ENCODE measurements around the gene EIF3I. TPM values are rescaled to one million over a fixed set of nuclear protein-coding genes. Genes with fewer than 3 reads are reported as not detected.

EIF3I gene
- polyA plus RNA-seq, 3 donors = 126 to 162 (median 151) TPM

DNA sequence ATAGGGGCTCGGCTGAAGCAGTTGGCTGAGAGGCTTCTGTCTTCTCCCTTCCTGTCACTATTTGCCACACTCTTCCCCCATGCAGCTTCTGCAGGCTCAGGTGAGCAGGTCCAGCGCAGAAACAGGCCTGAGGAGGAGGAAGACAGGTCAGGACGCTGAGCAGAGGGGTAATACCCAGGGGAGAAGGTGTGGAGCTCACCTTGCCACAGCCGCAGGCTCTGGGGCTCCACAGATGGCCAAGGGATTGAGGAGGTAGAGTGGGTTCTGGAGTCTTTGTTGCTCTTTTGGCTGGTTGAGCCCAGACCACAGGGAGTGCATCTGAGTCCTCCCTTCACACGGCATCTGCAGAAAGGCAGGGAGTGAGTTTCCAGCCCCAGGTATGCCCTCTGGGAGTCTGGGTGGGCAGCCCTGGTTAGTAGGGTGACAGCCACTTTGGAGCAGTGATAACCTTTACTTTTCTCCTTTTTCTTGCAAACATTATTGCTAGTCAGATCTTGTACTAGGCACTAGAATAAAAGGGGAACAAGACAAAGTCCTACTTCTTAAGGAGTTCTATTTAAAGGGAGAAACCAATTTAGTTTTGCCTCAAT lies 9.7 kb downstream of the EIF3I start:
- H4K20me1 ChIP-seq (ENCODE audit: insufficient read depth, low read length) = no peaks in the 10 kb centered on the region
- H3K27me3 ChIP-seq (ENCODE audit: control insufficient read depth in 2 of 2, insufficient read depth in 2 of 2, low read length in 2 of 2) = no peaks in the 10 kb centered on the region
- no peaks in the 10 kb centered on the region for H3K4me1 ChIP-seq (ENCODE audit: control insufficient read depth in 1 of 2, insufficient read depth in 2 of 2, low read length in 2 of 2)
- WGBS (ENCODE audit: insufficient coverage) = 91% methylated on average over 4 of the region's 5 CpGs
- Mint-ChIP-seq H3K4me3 (no peak overlapping the region), H3K4me1 (no peaks in the 10 kb centered on the region), H3K9me3 (no peaks in the 10 kb centered on the region), H3K27ac (peak overlapping the region in 2 of 7 donors; percentile 15 to 65), H3K27me3 (ENCODE audit: low read depth in 3 of 3) (peaks cover 0 to 2% (median 0%) of the 10 kb centered on the region in 3 donors), H3K36me3 (peaks cover 44 to 57% of the 10 kb centered on the region in 2 donors)
- no peak overlapping the region for H2AFZ ChIP-seq (ENCODE audit: insufficient read depth, low read depth, low read length, poor library complexity, severe bottlenecking)
- no peak for DNase-seq
- no peak overlapping the region for H3K4me2 ChIP-seq (replicated peaks; ENCODE audit: extremely low read depth, low read length, poor library complexity, severe bottlenecking)
- H3K4me3 ChIP-seq (replicated peaks in 1 of 3; ENCODE audit: low read depth in 2 of 3, low read length in 3 of 3) = no peak overlapping the region
- peaks cover 45 to 52% of the 10 kb centered on the region in 2 donors for H3K36me3 ChIP-seq (replicated peaks in 1 of 2; ENCODE audit: control insufficient read depth in 1 of 2, insufficient read depth in 2 of 2, low read length in 2 of 2)
- TF ChIP-seq, protein P1, sequence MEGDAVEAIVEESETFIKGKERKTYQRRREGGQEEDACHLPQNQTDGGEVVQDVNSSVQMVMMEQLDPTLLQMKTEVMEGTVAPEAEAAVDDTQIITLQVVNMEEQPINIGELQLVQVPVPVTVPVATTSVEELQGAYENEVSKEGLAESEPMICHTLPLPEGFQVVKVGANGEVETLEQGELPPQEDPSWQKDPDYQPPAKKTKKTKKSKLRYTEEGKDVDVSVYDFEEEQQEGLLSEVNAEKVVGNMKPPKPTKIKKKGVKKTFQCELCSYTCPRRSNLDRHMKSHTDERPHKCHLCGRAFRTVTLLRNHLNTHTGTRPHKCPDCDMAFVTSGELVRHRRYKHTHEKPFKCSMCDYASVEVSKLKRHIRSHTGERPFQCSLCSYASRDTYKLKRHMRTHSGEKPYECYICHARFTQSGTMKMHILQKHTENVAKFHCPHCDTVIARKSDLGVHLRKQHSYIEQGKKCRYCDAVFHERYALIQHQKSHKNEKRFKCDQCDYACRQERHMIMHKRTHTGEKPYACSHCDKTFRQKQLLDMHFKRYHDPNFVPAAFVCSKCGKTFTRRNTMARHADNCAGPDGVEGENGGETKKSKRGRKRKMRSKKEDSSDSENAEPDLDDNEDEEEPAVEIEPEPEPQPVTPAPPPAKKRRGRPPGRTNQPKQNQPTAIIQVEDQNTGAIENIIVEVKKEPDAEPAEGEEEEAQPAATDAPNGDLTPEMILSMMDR (IDR thresholded peaks at IDR 0.05) = no peak
- no peaks in the 10 kb centered on the region for H3K79me2 ChIP-seq (ENCODE audit: insufficient read depth, low read length)
- intact Hi-C loops (cut with micrococcal nuclease) = no loop called here
- H3K9me3 ChIP-seq (replicated peaks in 1 of 2; ENCODE audit: control insufficient read depth in 1 of 2, insufficient read depth in 1 of 2, low read length in 2 of 2) = no peaks in the 10 kb centered on the region
- no peak overlapping the region for H3K9ac ChIP-seq (ENCODE audit: insufficient read depth, low read length, poor library complexity, severe bottlenecking)
- H3K27ac ChIP-seq (ENCODE audit: low read depth in 1 of 2, low read length in 2 of 2) = no peak overlapping the region

DNA sequence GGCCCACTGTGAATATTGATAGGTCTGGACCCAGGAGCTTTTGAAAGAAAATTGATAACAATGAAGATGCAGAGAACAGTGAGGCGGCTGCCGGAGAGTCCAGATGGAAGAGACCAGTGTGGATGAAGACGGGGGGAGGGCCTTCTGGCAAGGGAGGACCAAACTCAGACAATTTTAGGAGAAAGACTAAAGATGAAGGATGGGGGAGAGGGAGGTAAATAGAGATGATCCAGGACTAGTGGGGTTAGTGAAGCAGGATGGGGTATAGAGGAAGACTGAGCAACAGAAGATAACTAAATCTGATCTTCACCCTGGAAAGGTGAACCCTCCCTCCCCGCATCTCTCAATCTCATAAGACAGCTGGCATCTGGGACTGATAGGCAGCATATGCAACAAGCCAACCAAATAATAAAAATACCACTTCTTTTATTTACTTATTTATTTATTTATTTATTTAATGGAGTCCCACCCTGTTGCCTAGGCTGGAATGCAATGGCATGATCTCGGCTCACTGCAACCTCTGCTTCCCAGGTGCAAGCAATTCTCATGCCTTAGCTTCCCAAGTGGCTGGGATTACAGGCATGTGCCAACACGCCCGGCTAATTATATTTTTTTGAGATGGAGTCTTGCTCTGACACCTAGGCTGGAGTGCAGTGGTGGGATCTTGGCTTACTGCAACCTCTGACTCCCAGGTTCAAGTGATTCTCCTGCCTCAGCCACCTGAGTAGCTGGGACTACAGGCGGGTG lies 10.5 kb downstream of the EIF3I start:
- H3K36me3 Mint-ChIP-seq = peaks cover 38 to 49% of the 10 kb centered on the region in 2 donors
- Histone ChIP-seq H3K9ac (ENCODE audit: insufficient read depth, low read length, poor library complexity, severe bottlenecking) (no peak overlapping the region), H3K27me3 (ENCODE audit: control insufficient read depth in 2 of 2, insufficient read depth in 2 of 2, low read length in 2 of 2) (no peaks in the 10 kb centered on the region), H3K4me3 (replicated peaks in 1 of 3; ENCODE audit: low read depth in 2 of 3, low read length in 3 of 3) (no peak overlapping the region), H3K36me3 (replicated peaks in 1 of 2; ENCODE audit: control insufficient read depth in 1 of 2, insufficient read depth in 2 of 2, low read length in 2 of 2) (peaks cover 39 to 46% of the 10 kb centered on the region in 2 donors), H4K20me1 (ENCODE audit: insufficient read depth, low read length) (no peaks in the 10 kb centered on the region), H3K79me2 (ENCODE audit: insufficient read depth, low read length) (no peaks in the 10 kb centered on the region), H3K9me3 (replicated peaks in 1 of 2; ENCODE audit: control insufficient read depth in 1 of 2, insufficient read depth in 1 of 2, low read length in 2 of 2) (no peaks in the 10 kb centered on the region), H3K27ac (ENCODE audit: low read depth in 1 of 2, low read length in 2 of 2) (no peak overlapping the region), H2AFZ (ENCODE audit: insufficient read depth, low read depth, low read length, poor library complexity, severe bottlenecking) (no peak overlapping the region), H3K4me1 (ENCODE audit: control insufficient read depth in 1 of 2, insufficient read depth in 2 of 2, low read length in 2 of 2) (no peaks in the 10 kb centered on the region), H3K4me2 (replicated peaks; ENCODE audit: extremely low read depth, low read length, poor library complexity, severe bottlenecking) (no peak overlapping the region)
- intact Hi-C loops (cut with micrococcal nuclease) = no loop called here
- TF ChIP-seq, protein P1 (IDR thresholded peaks at IDR 0.05) = no peak
- peaks cover 0 to under 1% (median 0%) of the 10 kb centered on the region in 3 donors for H3K27me3 Mint-ChIP-seq (ENCODE audit: low read depth in 3 of 3)
- 97% methylated on average over 4 of the region's 8 CpGs for WGBS (ENCODE audit: insufficient coverage)
- H3K27ac Mint-ChIP-seq = peak overlapping the region in 3 of 7 donors; percentile 7 to 35 (median 22)
- no peak for DNase-seq
- no peaks in the 10 kb centered on the region for H3K4me1 Mint-ChIP-seq
- no peak overlapping the region for H3K4me3 Mint-ChIP-seq
- no peaks in the 10 kb centered on the region for H3K9me3 Mint-ChIP-seq

All from CD14-positive monocyte (primary cell).